Thoracic aorta (tissue), 2 donors: Measurements from ENCODE around the gene TSR3. TPM values are rescaled to one million over a fixed set of nuclear protein-coding genes. Genes with fewer than 3 reads are reported as not detected.

Experiments used
- ATAC-seq: fragments of 150-250 bp; one replicate; pipeline ENCODE4 v1.8.0; 2017; ENCODE audit warnings: low read depth; ENCODE audit not compliant: insufficient number of reproducible peaks, low FRiP score
- DNase-seq: peaks from one replicate; pipeline ENCODE4 v3.0.0-alpha.2; 2020; ENCODE audit warnings: low spot score
- H3K27ac ChIP-seq, 2 donors: fragments of 200-600 bp; sonication (generic); 1 replicate in 1 of 2; 2 replicates in 1 of 2; pipeline ENCODE4 v1.5.1; 2016; ENCODE audit warnings: mild to moderate bottlenecking in 2 of 2, moderate library complexity in 2 of 2
- H3K27me3 ChIP-seq: fragments of 200-600 bp; sonication (generic); replicated peaks from 2 replicates; pipeline ENCODE4 v1.6.0; 2016; ENCODE audit warnings: mild to moderate bottlenecking; ENCODE audit not compliant: insufficient read depth
- H3K36me3 ChIP-seq: fragments of 200-600 bp; sonication (generic); one replicate; pipeline ENCODE4 v1.5.1; 2016
- H3K4me1 ChIP-seq, 2 donors: fragments of 200-600 bp; sonication (generic); 1 replicate in 1 of 2; 2 replicates in 1 of 2; pipeline versions ENCODE4 v1.5.1 to v1.6.0; 2016; ENCODE audit warnings: low read depth in 2 of 2, mild to moderate bottlenecking in 1 of 2; ENCODE audit not compliant: control insufficient read depth in 1 of 2
- H3K4me3 ChIP-seq: fragments of 200-600 bp; sonication (generic); 2 replicates; pipeline ENCODE4 v1.5.1; 2016; ENCODE audit warnings: mild to moderate bottlenecking
- H3K9me3 ChIP-seq: fragments of 200-600 bp; sonication (generic); 2 replicates; pipeline ENCODE4 v1.5.1; 2016
- total RNA-seq, 2 donors: library from RNA; depleted of rRNA; stranded (reverse); fragments of >200 nt; gene quantifications; one replicate each; pipeline versions ENCODE4 v1.1.0 to v1.2.3, GENCODE V29; 2016
- TF ChIP-seq, protein P1 (sequence below): fragments of 200-600 bp; sonication (generic); IDR thresholded peaks from one replicate; pipeline ENCODE4 v1.5.1; 2019; ENCODE audit warnings: antibody characterized with exemption

TSR3 gene
- total RNA-seq, 2 donors from 2014 or later: 61.7 to 124 TPM

DNA sequence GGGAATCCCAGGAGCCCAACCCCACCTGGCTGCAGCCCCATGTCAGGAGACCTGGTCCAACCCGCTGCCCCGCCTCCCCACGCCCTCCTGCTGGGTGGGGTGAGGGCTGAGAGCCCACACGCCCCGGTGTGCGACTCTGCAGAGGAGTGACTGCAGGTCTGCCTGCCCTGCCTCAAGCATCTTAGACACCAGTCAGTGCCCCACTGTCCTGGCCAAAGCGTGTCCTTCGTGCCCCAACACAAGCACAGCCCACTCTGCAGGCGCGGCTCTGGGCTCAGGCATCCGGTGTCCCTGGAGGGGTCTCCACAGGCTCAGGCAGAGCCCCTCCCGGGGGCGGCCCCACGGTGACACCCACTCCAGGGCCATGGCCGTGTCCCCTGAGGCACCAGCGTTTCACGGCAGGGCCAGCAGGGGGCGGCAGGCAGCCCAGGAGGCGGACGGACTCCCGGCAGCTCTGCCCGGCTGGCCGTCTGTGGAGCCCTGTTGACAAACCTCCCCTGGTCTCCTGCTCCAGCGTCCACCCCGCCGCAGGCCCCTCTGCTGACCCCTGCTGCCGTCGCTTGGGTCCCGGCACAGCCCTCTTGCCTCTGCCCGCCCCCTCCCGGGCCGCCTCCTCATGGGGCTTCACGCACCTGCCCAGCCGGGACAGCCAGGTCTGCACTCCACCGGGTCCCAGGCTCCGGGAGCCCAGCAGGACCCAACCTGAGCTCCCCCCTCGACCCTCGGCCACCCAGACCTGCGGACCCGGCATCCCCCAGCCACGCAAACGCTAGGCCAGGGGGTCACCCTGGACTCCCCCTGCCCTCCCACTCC lies 50.8 kb downstream of the TSR3 start:
- Histone ChIP-seq H3K27me3 (no peaks in the 10 kb centered on the region), H3K36me3 (no peaks in the 10 kb centered on the region), H3K9me3 (no peaks in the 10 kb centered on the region), H3K27ac (no peak overlapping the region), H3K4me3 (no peak overlapping the region), H3K4me1 (peaks cover 0 to 5% of the 10 kb centered on the region in 2 donors)
- DNase-seq (no peak), ATAC-seq (peak; percentile 58)
- TF ChIP-seq, protein P1, sequence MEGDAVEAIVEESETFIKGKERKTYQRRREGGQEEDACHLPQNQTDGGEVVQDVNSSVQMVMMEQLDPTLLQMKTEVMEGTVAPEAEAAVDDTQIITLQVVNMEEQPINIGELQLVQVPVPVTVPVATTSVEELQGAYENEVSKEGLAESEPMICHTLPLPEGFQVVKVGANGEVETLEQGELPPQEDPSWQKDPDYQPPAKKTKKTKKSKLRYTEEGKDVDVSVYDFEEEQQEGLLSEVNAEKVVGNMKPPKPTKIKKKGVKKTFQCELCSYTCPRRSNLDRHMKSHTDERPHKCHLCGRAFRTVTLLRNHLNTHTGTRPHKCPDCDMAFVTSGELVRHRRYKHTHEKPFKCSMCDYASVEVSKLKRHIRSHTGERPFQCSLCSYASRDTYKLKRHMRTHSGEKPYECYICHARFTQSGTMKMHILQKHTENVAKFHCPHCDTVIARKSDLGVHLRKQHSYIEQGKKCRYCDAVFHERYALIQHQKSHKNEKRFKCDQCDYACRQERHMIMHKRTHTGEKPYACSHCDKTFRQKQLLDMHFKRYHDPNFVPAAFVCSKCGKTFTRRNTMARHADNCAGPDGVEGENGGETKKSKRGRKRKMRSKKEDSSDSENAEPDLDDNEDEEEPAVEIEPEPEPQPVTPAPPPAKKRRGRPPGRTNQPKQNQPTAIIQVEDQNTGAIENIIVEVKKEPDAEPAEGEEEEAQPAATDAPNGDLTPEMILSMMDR: peak; percentile 76

DNA sequence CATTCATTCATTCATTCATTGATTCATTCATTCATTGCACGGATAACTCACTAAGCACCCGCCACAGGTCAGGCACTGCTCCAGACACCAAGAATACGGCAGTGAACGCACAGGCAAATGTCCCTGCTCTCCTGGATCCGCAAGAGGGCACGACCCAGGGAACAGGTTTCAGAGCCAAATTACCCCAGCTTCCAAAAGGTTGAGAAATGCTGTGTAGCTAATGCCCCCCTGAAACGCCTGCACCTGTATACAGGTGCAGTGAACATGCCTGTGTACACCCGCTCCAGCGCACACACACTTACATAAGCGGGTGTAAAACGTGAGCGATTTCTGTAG lies 51.8 kb downstream of the TSR3 start:
- no peak overlapping the region for H3K27ac ChIP-seq
- H3K27me3 ChIP-seq: no peaks in the 10 kb centered on the region
- no peaks in the 10 kb centered on the region for H3K36me3 ChIP-seq
- H3K9me3 ChIP-seq: no peaks in the 10 kb centered on the region
- no peak overlapping the region for H3K4me3 ChIP-seq
- H3K4me1 ChIP-seq: peaks cover 0 to 5% of the 10 kb centered on the region in 2 donors
- ATAC-seq: no peak
- TF ChIP-seq, protein P1: no peak
- DNase-seq: no peak

Other genes starting within 250 kb of the TSR3 start
- 10 to 100 TPM; 14.7 to 33.0 TPM for gene CACNA1H, start 198.8 kb downstream of the TSR3 start, total RNA-seq
- gene TPSG1, start 126.6 kb downstream of the TSR3 start, total RNA-seq: under 1 TPM in 1 of 2 donors, not detected in 1; 0.54 TPM
- 100 to 1,000 TPM in 1 of 2 donors, 10 to 100 TPM in 1; 58.3 to 198 TPM for gene TPSB2, start 121.7 kb downstream of the TSR3 start, total RNA-seq
- 100 to 1,000 TPM in 1 of 2 donors, 10 to 100 TPM in 1; 26.0 to 164 TPM for gene TPSAB1, start 111.2 kb downstream of the TSR3 start, total RNA-seq
- gene TPSD1, start 95.8 kb downstream of the TSR3 start, total RNA-seq: 1 to 10 TPM in 1 of 2 donors, not detected in 1; 3.1 TPM
- gene UBE2I, start 42.2 kb downstream of the TSR3 start, total RNA-seq: 10 to 100 TPM; 68.2 to 76.1 TPM
- 10 to 100 TPM in 1 of 2 donors, 1 to 10 TPM in 1; 2.5 to 15.7 TPM for gene BAIAP3, start 18.2 kb downstream of the TSR3 start, total RNA-seq
- gene GNPTG, start 53 bp upstream of the TSR3 start, total RNA-seq: 10 to 100 TPM; 67.9 to 69.7 TPM
- 10 to 100 TPM; 22.1 to 42.8 TPM for gene UNKL, start 62.8 kb upstream of the TSR3 start, total RNA-seq
- 10 to 100 TPM; 15.2 to 19.3 TPM for gene UQCC4, start 68.9 kb upstream of the TSR3 start, total RNA-seq
- not detected for gene PERCC1, start 79.2 kb upstream of the TSR3 start, total RNA-seq
- under 1 TPM; 0.63 to 0.81 TPM for gene CCDC154, start 92.7 kb upstream of the TSR3 start, total RNA-seq
- gene CLCN7, start 123.2 kb upstream of the TSR3 start, total RNA-seq: 10 to 100 TPM; 43.3 to 47.0 TPM
- under 1 TPM in 1 of 2 donors, not detected in 1; 0.78 TPM for gene PTX4, start 137.1 kb upstream of the TSR3 start, total RNA-seq
- gene TELO2, start 141.5 kb upstream of the TSR3 start, total RNA-seq: 10 to 100 TPM; 24.8 to 27.9 TPM
- gene TMEM204, start 181.8 kb upstream of the TSR3 start, total RNA-seq: 100 to 1,000 TPM; 111 to 125 TPM